GM19463 (cell line): ENCODE measurements around the gene COL9A2.

Source experiments
- ATAC-seq: cut with Tn5 transposase; IDR thresholded peaks from one replicate; pipeline ENCODE4 v1.9.1; 2021; ENCODE audit warnings: mild to moderate bottlenecking, moderate library complexity; ENCODE audit not compliant: unreplicated experiment

The COL9A2 gene

DNA sequence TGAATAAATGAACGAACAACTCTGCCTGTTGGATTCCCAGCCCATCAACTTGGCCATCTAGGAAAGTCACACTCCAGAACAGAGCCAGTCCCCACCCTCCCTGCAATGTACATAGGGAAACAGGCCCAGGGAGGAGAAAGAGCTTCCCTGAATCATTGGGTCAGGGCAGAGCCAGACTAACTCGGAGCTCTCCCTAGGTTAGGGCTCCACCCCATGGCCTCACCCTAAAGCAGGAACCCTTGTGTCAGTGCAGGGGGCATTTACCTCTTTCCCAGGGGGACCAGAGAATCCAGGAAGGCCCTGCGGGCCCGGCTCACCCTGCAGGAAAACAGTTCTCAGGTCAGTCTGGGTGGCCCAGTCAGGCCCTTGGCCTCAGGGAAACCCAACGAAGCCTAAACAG is 11.6 kb downstream of the COL9A2 start:
- no peak for ATAC-seq

DNA sequence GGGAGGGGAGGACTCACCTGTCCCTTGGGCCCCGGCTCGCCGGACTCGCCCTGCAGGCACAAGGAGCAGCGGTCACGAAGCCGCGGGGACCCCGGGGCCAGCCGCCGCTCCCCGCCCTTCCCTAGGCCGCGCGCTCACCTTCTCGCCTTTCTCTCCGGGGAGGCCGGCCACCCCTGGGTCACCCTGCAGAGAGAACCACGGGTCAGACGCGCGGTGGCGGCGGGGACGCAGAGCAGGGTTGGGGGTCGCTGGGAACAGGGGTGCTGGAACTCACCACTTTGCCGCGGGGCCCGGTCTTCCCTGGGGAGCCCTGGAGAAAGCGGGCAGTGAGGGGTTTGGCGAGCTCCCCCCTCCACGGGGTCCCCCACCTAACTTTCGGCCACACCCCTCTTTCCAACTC is 13.3 kb downstream of the COL9A2 start:
- ATAC-seq, result no peak

DNA sequence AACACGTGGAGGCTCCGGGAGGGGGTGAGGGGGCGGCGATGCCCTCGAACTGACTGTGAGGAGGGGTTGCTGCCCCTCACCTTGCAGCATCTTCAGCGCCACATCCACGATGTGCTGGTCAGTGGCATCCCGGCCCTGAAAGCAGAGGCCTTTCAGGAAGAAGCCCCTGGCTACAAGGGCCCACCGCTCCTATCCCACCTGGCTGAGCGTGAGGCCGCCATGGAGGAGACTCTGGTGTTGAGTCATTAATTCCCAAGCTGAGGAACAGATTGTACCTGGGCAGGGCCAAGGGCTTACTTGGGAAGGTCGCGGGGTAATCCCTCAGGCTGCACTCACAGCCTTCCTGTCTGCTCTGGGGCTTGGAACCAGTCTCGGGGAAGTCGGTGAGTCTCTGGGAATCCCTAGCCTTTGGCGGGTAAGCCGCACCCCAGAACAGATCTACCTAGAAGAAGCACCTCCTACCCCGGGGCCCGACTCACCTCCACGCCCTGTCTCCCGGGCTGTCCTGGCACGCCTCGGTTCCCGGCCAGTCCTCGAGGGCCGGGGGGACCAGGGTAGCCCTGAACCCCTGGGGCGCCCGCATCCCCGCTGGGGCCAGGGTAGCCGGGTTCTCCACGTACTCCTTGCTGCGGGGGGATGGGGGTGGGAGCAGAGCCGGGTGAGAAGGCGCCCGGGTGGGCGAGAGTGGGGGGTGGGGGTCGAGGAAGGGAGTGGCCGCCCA is 13.9 kb downstream of the COL9A2 start:
- ATAC-seq, result no peak

DNA sequence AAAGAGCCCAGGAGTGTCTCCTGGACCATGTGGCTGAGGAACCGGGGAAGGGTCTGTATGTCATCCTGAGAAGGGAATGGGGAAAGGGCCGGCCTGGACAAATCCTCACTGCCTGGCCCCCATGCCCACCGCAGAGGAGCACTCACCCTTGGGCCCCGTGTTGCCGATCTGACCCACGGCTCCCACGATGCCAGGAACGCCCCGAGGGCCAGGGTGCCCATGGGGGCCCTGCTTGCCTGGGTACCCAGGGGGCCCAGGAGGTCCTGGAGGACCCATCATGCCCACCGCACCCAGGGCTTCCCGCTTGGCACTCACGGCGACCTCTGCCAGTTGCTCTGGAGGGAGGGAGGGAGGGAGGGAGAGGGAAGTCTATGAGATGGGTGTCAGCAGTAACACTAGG is 14.6 kb downstream of the COL9A2 start:
- ATAC-seq, result no peak

DNA sequence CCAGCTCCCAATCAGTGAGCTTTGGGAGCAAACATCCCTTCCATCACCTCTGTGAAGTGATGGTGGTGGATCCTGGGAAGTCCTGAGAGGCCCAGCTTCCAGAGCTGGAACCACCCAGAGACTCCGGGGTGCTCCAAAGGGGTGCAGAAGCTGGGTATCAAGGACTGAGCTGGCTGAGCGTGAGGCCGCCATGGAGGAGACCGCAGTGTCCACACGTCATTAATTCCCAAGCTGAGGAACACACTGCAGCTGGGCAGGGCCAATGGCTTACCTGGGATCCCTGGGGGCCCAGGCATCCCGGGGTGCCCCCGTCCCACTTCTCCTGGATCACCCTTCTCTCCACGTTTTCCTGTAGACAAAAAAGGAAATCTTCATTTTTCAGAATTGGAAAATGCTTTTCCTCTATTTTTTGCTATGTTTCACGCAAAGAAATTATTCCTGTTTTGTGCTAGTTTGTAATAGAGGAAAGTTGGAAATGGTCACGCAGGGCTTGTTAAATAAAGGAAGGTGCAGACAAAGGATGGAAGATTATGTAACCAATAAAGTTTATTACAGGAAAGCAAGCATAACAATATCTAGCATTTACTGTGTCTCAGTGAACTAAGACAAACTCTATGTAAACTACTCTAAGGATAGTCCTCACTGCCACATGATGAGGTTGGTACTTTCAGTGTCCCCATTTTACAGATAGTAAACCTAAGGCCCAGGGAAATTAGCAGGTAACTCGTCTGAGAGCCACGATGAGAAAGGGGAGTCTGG is 15.4 kb downstream of the COL9A2 start:
- no peak for ATAC-seq

DNA sequence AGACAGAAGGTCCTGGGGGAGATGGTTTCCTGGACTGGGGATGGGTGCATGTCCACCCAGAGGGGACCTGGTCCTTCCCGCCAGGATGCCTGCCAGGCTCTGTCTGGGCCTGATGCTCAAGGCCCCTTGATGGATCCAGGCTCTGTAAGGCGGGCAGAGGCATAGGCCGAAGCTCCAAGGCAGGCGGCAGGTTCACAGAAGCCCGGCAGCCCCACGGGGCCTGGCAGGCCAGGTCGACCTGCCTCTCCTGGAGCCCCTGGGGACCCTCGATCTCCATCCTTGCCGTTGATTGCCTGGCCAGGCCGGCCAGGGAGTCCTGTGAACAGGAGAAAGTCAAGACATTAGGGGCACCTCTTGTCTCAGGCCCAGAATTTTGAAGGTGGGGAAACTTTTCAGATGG is 16.0 kb downstream of the COL9A2 start:
- ATAC-seq, result no peak

DNA sequence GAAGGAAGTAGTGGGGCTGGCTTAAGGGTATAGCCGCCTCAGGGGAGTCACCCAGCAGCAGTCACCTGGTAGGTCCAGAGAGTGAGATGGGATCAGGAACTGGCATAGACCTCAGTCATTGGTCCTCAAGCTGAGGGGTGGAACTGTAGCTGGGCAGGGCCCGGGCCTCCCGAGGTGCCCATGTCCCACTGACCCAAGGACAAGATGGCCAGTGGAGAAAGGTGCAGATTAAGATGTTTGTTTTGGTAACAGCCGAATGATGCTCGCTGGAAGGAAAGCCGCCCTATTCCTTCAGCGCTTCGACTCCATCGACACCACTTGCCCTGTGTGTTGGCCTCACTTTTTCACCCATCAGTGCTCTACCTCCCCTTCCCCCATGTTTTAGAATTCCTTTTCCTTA is 16.4 kb downstream of the COL9A2 start:
- ATAC-seq, result no peak

DNA sequence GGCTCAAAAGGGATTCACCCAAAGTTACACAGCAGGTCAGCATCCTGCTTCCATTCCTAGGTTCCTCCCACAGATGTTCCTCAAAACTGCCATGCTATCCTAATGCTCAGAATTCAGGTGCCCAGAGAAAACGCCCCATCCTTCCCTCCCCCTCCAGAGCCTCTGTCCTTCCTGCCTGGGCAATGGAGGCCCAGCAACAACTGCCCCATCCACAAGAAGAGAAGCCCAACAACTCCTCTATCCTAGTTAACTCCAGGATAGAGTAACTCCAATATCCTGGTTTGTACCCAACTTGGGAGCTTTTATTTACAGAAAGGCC is 16.9 kb downstream of the COL9A2 start:
- ATAC-seq, result no peak

DNA sequence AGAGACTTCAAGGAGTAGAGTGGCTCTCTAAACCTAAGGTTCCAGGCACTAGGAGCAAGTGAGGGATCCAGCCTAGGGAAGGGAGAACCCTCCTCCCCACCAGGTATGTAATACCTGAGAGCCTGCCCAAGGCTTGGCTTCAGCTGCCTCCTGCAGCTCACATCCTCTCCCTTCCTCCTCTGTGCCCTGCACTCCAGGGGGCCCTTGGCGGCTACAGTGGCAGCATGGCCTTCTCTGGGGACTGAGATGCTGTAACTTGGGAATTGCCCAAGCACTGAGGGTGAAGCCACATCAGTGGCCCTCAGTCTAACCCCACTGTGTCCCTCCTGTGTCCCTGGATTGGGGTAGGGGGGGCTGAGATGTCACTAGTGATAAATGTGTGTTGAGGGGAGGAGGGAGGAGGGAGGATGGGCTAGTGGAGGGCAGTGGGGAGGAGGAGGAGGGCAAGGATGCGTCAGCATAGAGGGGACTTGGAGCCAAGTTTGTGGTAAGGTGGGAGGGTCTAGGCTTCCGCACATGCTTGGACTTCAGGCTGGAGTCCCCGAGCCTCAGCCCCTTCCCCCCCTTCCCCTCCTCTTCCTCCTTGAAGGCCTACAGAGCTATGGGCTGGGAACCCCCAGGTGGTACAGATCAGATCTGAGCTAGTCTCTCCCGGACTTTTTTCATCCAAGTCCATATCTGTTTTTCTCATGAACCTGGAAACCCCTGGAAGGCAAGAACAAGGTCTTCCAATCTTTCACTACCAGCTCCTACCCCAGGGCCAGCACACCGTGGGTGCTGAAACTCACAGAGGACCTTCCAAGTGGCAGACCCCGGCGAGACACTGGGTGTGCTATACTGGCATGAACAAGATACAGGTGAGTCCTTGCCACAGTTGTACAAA is 17.5 kb downstream of the COL9A2 start:
- no peak for ATAC-seq

DNA sequence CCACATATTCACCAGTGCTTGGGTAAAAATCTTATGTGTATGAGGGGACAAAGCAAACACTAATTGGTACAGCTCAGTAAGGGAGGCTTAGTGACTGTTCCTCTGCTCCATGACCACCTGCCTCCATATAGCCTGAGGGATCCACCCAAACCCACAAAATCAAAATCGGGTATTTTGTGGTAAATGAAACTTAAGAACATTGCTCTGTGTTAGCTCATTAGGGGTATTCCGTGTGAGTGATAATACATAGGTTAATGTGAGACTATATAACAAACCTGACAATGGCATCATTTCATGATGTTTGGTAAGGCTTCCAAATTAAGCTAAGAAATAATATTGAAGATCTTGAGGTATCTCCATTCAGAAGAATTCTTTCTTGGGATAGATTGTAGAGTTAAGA is 25.8 kb downstream of the COL9A2 start:
- ATAC-seq, result no peak

DNA sequence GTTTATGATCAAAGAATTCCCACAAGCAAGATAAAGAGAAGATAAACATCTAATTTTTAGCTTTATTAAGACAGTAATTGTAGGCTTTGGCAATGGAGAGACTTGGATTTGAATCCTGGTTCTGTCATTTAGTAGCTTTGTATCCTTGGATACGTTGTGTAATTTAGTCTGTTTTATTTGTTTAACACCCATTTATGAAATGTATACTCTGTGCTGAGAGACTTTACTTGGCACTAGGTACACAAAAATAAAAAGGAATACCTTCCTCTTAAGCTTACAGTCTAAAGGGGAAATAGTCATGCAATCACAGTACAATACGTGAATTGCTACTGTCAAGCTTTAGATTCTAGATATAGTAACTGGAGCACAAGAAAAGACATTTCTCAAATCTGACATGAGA is 35.2 kb downstream of the COL9A2 start:
- no peak for ATAC-seq

DNA sequence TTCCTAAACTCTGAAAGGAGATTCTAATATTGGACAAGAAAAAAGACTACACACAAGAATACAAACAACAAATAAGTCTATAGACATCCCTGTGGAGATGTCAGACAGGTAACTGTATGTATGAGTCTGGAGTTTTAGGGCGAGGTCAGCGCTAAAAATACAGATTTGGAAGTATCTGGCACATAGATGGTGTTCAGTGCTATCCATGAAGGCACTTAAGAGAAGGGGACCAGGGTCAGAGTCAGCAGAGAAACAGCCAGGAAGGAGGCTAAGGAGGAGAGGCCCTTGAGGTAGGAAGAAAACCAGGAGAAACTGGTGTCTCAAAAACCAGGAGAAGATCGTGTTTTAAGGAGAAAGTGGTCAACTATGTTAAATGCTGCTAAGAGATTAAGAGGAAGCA is 41.0 kb downstream of the COL9A2 start:
- no peak for ATAC-seq

DNA sequence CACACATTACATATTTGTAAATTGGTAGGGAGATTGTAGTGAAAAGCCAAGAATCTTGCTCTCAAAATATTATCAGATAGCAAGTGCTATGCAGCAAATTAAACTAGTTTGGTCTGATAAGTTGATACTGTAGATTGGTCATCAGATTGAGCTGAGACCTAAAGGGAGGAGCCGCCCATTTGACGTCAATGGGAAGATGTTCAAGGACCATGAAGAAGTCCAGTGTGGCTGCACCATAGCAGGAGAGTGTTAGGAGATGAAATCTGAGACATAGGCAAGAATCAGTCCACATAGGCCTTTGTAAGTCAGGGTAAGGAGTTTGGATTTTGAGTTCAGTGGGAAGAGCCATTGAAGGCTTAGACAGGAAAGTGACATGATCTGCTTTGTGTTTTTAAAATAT is 42.8 kb downstream of the COL9A2 start:
- no peak for ATAC-seq

DNA sequence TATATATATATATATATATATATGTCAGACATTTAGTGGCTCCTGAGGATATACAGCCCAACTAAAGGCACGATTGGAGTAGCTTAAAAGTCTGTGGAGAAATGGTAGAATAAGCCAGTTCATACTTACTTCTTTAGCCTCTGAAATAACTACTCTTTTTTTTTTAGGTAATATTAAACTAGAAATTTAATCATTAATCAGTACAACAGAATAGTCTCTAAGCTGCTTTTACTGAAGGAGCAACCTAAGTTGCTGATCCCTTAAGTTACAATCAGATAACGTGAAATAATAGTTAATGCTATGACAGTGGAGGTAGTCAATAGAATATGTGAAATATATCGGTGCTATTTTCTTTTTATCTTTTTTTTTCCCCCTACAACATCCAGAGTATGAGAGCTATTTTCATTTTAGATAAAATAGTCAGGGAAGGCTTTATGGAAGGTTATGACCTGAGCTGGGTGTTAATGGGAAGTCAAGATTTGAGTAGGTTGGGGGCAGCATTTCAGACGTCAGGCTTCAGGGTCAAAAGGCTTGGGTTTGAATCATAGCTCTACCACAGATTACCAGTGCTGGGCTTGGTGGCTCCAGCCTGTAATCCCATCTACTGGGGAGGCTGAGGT is 43.4 kb downstream of the COL9A2 start:
- no peak for ATAC-seq

DNA sequence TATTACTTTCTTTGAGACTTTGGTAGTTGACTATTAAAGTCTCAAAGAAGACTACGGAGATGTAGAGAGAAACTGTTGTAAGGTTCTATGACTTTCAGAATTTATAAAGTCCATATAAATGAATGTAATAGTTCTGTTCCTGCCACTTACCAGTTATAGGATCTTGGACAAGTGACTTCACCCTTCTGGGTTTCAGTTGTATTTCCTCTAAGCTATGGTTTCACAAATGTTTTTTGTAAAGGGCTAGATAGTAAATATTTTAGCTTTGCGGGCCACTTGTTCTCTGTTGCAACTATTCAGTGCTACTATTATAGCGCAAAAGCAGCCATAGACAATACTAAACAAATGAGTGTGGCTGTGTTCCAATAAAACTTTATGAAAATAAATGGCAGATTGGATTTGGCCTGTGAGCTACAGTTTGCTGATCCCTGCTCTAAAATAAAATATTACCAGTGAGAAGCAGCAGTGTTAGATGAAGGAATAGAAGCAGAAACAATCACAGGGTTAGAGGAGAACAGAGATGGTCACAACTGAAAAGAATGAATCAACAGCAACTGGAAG is 44.4 kb downstream of the COL9A2 start:
- no peak for ATAC-seq

DNA sequence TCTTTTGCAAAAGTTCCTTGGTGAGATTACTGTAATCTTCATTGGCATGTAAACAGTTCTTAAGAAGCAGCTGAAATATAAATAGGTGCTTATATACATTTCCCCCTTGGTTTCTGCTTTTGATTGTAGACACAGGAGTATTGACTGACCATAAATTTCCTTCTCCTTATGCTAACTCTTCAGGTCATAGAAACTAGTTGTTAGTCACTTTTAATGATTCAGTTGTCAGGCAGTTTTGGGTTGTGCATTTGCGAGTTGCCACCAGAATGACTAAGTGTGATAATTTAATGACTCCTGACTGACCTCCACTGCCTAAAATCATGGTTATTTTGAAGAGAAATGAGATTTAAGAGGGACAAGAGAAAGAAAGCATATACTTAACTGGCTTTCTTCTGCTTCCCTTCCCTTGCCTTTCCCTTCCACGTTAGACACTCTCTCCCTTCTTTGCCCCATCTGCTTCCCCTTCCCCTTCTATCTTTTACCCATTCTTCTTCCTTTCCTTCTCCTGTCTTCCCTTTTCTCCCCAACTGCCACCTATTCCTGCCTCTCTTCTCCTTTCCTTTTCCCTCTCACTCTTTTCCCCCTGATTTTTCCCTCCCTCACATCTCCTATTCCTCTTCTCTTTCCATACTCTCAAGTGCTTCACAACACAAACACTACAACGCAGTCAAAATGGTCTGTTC is 46.8 kb downstream of the COL9A2 start:
- no peak for ATAC-seq

DNA sequence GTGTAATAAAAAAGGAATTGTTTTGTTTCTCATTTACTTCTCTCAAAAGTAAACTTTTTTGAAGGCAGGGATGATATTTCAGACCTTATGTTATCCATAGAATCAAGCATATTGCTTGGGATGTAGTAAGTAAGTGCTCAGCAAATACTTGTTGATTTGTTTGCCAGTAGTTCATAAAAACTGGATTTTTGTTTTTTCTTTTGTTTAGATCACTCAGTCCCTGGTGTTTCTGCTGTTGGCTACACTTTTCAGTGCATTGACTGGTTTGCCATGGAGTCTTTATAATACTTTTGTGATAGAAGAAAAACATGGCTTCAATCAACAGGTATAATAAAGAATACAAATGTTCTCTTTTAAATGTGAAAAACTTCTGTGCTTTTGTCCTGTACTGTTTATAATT is 48.9 kb downstream of the COL9A2 start:
- ATAC-seq, result no peak

DNA sequence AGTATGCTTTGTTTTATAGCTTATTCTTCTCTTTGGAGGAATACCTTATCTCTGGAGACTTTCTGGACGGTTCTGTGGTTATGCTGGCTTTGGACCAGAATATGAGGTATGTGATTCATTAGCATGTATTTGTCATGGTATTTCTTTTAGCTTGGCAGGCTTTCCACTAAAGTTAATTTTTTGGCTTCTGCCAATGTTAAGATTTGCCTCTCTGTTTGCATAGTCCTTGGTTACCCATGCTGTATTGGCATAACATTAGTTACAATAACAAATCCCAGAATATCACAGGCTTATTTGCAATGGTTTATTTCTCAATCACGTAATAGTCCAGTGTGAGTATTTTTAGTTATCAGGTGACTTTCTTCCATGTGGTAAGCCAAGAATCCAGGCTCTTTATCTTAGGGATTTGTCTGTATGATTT is 49.3 kb downstream of the COL9A2 start:
- ATAC-seq, result no peak

DNA sequence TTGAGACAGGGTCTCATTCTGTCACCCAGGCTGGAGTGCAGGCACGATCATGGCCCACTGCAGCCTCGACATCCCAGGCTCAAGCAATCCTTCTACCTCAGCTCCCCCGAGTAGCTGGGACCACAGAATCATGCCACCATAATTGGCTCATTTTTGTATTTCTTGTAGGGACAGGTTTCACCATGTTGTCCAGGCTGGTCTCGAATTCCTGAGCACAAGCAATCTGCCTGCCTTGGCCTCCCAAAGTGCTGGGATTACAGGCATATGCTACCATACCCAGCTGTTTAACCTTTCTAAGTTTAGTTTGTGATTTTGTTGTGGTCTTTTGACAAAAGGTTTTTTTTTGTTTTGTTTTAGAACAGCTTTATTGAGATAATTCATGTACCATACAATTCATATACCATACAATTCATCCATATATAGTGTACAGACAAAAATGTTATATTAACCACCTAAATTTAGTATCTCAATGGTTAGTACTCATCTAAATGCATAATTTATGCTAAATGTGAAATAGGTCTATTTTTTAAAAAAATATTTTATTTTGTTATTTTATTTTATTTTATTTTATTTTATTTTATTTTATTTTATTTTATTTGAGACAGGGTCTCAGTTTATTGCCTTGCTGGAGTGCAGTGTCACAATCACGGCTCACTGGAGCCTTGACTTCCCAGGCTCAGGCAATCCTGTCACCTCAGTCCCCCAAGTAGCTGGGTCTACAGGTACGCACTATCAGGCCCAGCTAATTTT is 50.1 kb downstream of the COL9A2 start:
- ATAC-seq, result no peak

DNA sequence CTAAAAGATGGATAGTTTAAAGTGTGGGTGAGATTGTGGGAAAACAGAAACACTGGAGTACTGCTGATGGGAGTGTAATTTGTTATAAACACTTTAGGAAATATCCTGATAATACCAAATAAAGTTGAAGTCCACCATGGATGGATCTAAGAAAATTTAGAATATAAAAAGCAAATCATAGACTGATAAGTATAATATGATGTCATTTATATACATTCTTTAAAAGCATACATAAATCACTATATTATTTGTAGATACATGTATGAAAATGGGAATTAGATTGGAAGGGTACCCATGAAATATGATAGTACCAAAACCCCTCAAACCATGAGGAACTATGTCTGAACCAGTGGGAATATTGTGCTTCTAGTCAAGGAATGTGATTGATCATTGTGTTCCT is 51.2 kb downstream of the COL9A2 start:
- ATAC-seq, result no peak
